Stomach (tissue), 4 donors: ENCODE data around the gene CXorf38.

Source experiments
- POLR2AphosphoS5 ChIP-seq, 3 donors: sonication (generic); formaldehyde crosslinking; IDR thresholded peaks; one replicate each; pipeline ENCODE4 v1.6.1; 2016; ENCODE audit warnings: antibody characterized with exemption in 3 of 3
- TF ChIP-seq, protein P1 (sequence below), 7 experiments: fragments of 450-650 bp in 4 of 7; fragments of 200-600 bp in 3 of 7; sonication (generic) in 3 of 7; IDR thresholded peaks; one replicate each; pipeline ENCODE4 v1.5.1; 2016 to 2019; ENCODE audit warnings: antibody characterized with exemption in 7 of 7, control low read depth in 2 of 7, mild to moderate bottlenecking in 1 of 7

DNA sequence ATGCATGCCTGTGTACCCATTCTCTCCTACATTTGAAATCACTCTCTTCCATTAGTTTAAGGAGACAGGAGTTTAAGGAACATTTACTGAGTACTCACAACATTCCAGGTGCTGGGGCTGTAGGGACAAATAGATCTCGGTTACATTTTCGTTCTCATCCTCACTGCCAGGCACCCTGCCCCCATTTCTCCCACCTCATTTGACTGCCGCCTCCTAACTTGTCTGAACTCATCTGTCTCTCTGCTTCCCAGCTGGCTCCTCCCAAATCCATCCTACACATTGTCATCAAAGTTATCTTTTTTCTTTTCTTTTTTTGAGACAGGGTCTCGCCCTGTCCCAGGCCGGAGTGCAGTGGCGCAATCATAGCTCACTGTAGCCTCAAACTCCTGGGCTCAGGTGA, 43.9 kb downstream of the CXorf38 start:
- TF ChIP-seq, protein P1, sequence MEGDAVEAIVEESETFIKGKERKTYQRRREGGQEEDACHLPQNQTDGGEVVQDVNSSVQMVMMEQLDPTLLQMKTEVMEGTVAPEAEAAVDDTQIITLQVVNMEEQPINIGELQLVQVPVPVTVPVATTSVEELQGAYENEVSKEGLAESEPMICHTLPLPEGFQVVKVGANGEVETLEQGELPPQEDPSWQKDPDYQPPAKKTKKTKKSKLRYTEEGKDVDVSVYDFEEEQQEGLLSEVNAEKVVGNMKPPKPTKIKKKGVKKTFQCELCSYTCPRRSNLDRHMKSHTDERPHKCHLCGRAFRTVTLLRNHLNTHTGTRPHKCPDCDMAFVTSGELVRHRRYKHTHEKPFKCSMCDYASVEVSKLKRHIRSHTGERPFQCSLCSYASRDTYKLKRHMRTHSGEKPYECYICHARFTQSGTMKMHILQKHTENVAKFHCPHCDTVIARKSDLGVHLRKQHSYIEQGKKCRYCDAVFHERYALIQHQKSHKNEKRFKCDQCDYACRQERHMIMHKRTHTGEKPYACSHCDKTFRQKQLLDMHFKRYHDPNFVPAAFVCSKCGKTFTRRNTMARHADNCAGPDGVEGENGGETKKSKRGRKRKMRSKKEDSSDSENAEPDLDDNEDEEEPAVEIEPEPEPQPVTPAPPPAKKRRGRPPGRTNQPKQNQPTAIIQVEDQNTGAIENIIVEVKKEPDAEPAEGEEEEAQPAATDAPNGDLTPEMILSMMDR (IDR thresholded peaks at IDR 0.05): no peak
- no peak for TF ChIP-seq POLR2AphosphoS5 (IDR thresholded peaks at IDR 0.05)
